HL-60/S4 treated with retinoic acid at 250 ng/mL for 4 days and 3 days (cell line): ENCODE measurements around the gene MUC5B.

ENCODE experiments used
- in situ Hi-C: fragments of 300-500 bp; cut with MboI; formaldehyde crosslinking; loops from 2 replicates; pipeline ENCODE4 v1.7.0; 2022; ENCODE audit warnings: low sequenced_read_pairs

Gene MUC5B

DNA sequence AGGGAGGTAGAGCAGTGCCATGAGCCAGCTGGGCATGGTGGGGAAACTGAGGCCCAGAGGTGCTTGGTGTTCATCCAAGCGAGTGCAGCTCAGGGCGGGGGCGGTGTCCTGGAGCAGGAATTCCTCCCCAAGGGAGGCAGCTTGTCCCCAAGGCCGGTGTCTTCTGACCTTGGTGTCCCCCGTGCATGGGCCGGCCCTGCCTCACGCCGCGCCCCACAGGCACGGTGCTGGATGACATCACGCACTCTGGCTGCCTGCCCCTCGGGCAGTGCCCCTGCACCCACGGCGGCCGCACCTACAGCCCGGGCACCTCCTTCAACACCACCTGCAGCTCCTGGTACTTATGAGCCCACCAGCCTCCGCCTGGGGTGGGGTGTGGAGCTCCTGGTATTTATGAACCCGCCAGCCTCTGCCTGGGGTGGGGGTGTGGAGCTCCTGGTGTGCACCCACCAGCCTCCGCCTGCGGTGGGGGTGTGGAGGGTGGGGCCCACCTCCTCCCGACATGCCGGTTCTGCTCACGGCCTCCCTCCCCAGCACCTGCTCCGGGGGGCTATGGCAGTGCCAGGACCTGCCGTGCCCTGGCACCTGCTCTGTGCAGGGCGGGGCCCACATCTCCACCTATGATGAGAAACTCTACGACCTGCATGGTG lies 6.7 kb downstream of the MUC5B start:
- in situ Hi-C loops = no loop called here

DNA sequence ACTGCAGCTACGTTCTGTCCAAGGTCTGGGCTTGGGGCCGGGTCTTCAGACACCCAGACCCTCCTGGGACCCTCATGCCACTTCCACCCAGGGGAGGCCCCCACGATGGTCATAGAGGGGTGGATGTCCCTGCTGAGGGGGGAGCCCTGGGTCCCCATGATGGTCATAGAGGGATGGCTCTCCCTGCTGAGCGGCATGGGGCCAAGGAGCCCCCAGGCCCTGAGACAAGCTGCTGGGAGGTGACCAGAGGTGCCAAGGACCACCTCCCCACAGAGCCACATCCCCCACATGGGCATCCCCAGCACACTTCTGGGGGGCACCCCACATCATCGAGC lies 7.2 kb downstream of the MUC5B start:
- in situ Hi-C loops = no loop called here

DNA sequence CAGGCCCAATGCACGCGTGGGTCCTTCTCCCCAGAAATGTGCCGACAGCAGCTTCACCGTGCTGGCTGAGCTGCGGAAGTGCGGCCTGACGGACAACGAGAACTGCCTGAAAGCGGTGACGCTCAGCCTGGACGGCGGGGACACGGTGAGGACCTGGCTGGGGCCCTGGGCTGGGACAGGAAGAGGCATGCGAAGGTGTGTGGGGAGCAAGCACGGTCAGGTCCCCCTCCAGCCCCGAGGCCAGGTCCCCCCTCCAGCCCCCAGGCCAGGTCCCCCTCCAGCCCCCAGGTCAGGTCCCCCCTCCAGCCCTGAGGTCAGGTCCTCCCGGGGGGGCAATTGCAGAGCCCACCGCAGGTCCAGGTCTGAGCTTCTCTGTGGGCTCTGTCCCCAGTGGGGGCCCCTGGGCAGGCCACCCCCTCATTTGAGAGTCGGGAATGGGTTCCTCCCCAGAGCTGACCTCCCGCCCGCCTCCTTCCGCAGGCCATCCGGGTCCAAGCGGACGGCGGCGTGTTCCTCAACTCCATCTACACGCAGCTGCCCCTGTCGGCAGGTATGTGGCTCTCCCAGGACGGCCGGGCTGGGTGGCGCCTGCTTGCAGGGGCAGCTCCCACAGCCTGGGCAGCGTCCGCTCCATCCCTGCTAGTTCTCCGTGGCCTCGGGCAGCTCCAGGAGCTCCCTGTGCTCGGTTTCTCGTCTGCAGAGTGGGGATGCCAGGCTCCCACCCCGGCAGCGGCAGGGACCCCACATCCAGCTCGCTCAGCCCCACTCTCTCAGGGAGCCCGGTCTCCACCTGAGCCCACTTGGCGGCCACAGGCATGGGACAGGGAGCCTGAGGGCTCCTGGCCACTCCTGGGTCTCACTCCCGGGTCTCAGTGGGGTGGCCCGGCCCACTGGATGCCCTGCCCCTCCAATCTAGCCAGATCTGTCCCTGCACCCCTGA lies 7.9 kb downstream of the MUC5B start:
- in situ Hi-C loops = no loop called here

DNA sequence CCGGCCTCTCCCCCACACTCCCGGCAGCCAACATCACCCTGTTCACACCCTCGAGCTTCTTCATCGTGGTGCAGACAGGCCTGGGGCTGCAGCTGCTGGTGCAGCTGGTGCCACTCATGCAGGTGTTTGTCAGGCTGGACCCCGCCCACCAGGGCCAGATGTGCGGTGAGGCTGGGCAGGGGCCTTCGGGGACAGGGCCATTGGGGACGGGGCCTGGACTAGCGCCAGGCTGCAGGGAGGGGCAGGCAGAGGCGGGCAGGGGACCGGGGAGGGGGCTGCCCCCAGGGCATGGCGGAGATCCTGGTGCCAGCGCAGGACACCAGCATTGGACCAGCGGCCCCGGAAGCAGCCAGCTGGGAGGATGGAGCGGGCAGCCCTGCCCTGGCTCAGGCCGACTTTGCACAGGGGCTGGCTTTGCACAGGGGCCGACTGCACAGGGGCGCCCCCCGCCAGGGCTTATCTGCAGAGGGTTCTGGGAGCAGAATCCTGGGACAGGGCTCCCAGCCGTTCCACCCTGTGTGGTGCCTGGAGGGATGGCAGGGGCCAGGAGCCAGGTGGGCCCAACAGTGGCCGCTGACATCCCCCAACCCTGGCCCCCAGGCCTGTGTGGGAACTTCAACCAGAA lies 8.6 kb downstream of the MUC5B start:
- in situ Hi-C loops = no loop called here

DNA sequence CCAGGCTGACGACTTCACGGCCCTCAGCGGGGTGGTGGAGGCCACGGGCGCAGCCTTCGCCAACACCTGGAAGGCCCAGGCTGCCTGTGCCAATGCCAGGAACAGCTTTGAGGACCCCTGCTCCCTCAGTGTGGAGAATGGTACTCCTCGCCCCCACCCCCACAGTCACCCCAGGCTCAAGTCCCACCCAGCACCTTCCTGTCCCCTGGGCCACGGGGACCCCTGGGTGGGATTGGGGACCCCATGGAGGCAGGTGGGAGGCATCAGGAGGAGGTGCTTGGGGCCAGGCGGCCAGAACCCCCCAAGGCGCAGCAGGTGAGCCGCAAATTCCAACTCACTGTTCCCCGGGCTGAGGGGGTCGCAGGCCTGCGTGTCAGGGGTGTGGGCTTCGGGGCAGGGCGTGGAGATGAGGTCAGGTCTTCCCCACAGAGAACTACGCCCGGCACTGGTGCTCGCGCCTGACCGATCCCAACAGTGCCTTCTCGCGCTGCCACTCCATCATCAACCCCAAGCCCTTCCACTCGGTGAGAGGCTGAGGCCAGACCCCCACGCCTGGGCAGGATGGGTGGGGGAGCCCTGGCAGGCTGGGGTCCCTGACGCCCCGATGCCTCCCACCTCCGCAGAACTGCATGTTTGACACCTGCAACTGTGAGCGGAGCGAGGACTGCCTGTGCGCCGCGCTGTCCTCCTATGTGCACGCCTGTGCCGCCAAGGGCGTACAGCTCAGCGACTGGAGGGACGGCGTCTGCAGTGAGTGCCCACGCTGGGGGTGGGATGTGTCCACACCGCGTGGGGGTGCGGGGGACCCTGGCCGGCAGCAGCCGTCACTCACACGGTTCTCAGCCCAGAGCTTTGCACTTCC lies 9.4 kb downstream of the MUC5B start:
- in situ Hi-C loops = no loop called here

DNA sequence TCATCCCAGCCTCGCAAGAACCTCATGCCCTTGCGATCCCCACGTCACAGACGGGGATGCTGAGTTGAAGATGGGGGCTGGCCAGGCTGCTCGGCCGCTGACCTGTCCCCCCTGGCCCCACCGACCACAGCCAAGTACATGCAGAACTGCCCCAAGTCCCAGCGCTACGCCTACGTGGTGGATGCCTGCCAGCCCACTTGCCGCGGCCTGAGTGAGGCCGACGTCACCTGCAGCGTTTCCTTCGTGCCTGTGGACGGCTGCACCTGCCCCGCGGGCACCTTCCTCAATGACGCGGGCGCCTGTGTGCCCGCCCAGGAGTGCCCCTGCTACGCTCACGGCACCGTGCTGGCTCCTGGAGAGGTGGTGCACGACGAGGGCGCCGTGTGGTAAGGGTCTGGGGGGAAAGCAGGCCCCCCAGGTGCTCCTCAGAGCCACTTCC lies 10.0 kb downstream of the MUC5B start:
- in situ Hi-C loops = no loop called here

DNA sequence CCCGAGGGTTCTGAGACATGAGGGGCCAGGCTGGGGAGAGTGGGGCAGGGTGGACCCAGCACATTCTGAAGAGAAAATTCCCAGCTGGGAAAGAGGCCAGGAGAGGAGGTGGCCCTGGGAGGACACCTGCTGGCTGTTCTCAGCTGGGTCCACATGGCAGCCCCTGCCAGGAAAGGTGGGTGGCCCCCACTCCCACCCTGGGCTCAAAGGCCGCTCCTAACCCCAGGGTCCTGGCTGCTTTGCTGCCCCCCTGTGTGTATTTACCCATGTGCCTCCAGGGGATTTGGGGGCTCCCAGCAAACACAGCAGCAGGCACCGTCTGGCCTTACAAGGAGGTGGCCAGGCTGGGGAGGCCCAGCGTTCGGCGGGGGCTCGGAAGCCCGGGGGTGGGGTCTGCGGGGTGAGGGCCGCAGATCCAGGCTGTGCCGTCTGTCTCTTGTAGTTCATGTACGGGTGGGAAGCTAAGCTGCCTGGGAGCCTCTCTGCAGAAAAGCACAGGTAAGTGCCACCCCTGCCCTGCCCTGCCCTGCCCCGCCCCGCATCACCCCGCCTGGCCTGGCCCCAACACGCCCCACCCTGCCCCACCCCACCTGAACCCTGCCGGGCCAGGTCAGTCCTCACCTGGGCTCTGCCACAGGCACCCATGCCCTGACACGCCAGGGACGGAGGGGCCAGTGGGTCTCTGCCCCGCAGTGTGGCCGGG lies 10.6 kb downstream of the MUC5B start:
- in situ Hi-C loops = no loop called here

DNA sequence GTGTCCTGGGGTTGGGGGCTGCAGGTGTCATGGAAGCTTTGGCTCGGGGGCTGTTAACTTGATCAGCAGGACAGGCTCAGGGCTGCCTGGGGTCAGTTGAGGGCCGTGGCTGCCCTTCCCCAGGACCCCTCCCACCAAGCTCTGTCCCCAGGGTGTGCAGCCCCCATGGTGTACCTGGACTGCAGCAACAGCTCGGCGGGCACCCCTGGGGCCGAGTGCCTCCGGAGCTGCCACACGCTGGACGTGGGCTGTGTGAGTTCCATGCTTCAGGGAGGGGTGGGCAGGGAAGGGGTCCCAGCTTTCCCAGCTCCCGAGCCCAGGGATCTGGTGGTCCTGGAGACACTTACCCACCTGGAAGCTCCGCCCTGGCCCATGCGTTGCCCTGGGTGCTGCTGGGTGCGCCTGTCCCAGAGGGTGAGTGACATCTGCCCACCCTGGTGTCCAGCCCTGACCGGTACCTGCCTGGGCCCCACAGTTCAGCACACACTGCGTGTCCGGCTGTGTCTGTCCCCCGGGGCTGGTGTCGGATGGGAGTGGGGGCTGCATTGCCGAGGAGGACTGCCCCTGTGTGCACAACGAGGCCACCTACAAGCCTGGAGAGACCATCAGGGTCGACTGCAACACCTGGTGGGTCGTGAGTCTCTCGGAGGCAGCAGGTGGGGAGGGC lies 11.3 kb downstream of the MUC5B start:
- in situ Hi-C loops = no loop called here

DNA sequence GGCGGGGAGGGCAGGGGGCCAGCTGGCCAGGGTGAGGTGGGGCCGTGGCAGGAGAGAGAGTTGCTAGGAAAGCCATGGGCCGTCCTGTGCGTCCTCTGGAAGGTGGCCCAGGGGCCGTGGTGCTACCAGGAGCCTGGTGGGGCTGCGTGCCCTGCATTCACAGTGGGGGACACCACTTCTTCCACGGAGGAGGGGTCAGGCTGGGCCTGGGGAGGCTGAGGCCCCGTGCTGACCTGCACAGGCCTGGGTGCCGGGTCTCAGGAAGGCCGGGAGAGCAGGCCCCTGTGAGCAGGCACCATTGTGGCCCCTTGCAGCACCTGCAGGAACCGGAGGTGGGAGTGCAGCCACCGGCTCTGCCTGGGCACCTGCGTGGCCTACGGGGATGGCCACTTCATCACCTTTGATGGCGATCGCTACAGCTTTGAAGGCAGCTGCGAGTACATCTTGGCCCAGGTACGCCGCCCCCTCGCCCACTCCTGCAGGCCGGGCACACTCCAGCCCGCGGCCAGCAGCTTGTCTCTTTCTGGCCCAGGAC lies 12.0 kb downstream of the MUC5B start:
- in situ Hi-C loops = no loop called here

DNA sequence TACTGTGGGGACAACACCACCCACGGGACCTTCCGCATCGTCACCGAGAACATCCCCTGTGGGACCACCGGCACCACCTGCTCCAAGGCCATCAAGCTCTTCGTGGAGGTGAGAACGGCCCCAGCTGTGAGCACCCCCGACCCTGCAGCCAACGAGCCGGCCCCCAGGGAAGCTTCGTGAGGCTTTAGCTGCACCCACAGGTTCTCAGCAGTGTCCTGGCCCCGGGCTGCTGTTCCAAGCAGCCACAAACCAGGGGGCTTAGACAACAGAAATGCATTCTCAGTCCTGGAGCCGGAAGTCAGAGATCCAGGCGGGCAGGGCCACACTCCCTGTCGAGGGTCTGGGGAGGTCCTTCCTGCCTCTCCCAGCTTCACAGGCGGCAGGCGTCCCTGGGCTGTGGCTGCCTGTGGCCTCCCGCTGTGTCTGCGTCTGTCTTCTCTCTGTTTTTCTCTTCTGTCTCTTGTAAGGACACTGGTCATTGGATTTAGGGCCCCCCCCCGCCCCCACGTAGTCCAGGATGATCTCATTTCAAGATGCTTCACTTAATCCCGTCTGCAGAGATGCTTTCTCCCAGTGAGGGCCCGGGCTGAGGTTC lies 12.5 kb downstream of the MUC5B start:
- in situ Hi-C loops = no loop called here

DNA sequence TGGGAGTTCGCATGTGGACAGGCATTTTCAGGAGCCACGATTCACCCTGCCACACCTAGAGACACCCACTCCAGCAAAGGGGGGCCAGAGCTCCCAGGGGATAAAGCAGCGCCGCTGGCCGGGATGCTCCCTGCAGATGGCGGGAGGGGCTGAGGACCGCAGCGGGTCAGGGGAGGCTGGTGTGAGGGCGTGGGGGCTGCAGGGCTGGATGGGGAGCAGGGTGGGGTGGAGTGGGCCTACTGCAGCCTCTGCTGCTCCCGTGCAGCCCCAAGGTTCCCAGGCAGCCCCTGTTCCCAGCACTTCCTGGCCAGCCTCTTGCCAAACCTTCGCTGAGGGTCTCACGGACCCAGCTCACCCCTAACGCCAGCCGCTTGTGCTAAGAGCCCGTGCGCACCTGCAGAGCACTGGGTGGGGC lies 13.0 kb downstream of the MUC5B start:
- in situ Hi-C loops = no loop called here

DNA sequence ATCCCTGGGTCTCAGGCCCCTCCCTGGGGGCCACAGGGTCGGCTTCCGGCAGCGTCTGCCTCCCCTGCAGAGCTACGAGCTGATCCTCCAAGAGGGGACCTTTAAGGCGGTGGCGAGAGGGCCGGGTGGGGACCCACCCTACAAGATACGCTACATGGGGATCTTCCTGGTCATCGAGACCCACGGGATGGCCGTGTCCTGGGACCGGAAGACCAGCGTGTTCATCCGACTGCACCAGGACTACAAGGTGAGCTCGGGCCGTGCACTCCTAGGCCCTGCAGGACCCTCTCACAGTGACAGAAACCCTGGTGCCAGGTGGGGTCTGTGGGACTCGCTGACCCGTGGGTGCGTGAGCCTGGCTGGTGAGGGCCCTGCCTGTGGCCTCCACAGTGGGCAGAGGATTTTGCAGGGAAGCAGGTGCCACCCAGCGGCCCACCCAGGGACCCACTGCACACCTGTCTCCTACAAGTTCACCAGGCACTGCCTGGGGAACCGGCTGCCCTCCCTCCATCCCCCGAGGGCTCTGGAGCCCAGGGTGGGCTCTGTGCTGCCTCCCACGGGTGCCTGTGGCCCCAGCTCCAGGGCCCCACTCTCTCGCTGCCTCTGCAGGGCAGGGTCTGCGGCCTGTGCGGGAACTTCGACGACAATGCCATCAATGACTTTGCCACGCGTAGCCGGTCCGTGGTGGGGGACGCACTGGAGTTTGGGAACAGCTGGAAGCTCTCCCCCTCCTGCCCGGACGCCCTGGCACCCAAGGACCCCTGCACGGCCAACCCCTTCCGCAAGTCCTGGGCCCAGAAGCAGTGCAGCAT lies 13.7 kb downstream of the MUC5B start:
- in situ Hi-C loops = no loop called here

DNA sequence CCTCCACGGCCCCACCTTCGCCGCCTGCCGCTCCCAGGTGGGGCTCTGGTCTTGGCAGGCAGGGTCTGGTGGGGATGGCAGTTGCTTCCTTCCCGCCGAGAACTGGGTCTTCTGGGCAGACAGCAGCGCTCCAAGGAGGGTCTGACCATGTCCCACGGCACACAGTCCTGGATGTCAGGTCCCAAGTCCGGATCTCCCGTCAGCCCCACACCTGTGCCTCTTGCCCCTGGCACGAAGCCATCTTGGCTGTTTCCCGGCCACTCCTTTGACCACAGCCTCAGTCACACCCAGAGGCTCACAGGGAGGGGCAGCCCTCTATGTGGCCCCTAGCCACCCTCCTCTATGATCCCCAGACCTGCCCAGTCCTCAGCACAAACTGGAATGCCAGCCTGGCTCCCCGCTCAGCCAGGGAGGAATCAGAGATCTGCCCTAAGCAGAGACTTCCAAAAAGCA lies 14.3 kb downstream of the MUC5B start:
- in situ Hi-C loops = no loop called here

DNA sequence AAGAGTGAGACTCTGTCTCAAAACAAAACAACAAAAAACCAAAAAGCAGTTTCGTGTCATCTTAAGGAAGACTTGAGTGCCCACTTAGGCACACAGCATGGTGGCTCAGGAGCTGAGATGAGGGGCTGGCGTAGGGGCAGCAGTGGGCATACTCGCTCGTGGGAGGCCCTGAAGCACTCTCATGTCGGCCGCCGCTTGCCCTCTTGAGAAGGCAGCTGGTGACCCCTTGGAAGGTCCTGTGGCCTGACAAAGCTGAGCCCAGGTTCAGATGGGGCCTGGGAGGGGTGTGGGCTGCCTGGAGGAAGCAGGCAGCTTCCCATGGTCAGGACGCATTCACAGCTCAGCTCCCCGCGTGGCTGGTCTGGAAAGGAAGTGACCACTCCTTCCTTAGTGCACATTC lies 15.0 kb downstream of the MUC5B start:
- in situ Hi-C loops = no loop called here

DNA sequence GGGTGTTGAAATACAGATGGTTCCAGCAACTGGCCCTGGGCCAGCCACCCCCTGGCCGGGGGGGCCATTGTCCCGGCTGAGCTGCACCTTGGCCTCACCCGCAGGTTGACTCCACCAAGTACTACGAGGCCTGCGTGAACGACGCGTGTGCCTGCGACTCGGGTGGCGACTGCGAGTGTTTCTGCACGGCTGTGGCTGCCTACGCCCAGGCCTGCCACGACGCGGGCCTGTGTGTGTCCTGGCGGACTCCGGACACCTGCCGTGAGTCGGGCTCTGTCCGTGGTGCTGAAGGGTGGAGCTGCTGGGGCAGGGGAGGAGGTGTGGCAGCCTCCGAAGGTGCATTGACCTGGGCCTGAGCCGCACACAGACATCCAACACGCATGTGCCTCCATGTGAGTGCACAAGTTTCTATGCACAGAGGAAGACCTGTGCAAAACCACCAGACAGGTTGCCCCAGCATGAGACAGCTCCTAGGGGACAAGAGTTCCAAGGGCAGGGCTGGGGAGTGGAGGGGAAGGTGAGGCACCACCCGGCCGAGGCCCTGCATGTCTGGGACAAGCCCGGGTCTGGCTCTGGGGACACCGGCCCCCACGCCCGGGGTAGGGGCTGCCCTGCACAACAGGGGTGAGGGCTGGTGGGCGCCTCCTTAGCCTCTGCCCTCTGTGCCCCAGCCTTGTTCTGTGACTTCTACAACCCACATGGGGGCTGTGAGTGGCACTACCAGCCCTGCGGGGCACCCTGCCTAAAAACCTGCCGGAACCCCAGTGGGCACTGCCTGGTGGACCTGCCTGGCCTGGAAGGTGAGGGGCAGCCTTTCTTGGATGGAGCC lies 16.1 kb downstream of the MUC5B start:
- in situ Hi-C loops = no loop called here

DNA sequence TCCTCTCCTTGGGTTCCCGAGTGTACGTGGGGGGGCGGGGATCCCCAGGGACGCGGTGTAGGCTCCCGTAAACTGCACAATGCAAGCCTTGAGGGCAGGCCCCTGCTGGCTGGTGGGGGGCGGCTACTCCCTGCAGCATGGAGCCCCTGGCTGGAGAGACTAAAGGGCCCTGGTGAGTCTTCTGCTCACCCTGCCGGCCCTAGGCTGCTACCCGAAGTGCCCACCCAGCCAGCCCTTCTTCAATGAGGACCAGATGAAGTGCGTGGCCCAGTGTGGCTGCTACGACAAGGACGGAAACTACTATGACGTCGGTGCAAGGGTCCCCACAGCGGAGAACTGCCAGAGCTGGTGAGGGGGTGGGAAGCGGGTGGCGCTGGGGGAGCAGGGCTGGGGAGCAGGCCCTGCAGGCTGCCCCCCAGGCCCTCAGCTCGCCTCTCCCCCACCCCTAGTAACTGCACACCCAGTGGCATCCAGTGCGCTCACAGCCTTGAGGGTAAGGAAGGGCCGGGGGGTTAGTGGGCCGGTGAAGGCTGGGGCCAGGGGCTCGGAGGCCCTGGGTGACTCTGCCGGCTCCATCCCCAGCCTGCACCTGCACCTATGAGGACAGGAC lies 16.8 kb downstream of the MUC5B start:
- in situ Hi-C loops = no loop called here

DNA sequence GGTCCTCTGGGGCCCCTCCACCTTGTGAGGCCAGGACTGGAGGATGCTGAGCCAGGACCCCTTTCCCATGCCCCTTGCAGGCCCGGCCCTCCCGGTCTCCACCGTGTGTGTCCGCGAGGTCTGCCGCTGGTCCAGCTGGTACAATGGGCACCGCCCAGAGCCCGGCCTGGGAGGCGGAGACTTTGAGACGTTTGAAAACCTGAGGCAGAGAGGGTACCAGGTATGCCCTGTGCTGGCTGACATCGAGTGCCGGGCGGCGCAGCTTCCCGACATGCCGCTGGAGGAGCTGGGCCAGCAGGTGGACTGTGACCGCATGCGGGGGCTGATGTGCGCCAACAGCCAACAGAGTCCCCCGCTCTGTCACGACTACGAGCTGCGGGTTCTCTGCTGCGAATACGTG lies 17.9 kb downstream of the MUC5B start:
- in situ Hi-C loops = no loop called here
